Kidney epithelial cell (primary cell): ENCODE measurements around the gene ATP8A1. TPM values are rescaled to one million over a fixed set of nuclear protein-coding genes. Genes with fewer than 3 reads are reported as not detected.

Source experiments
- DNase-seq: peaks from one replicate; pipeline ENCODE4 v3.0.0-alpha.2; 2010; ENCODE audit warnings: low read depth
- H3K27me3 ChIP-seq: 2 replicates; pipeline ENCODE4 v1.6.0; 2011; ENCODE audit warnings: low read length; ENCODE audit not compliant: control insufficient read depth, insufficient read depth
- H3K36me3 ChIP-seq: 2 replicates; pipeline ENCODE4 v1.5.1; 2011; ENCODE audit warnings: low read length; ENCODE audit not compliant: control insufficient read depth, insufficient read depth
- H3K4me3 ChIP-seq: 2 replicates; pipeline ENCODE4 v1.5.1; 2011; ENCODE audit warnings: low read depth, mild to moderate bottlenecking, control low read depth, low read length
- total RNA-seq: library from RNA; depleted of rRNA; stranded (reverse); fragments of >200 nt; gene quantifications from 2 replicates; pipeline ENCODE4 v1.2.3, GENCODE V29; 2015
- TF ChIP-seq, protein P1 (sequence below): IDR thresholded peaks from 2 replicates; pipeline ENCODE4 v1.5.1; 2011; ENCODE audit warnings: mild to moderate bottlenecking, moderate library complexity, low read length, control low read depth, inconsistent platforms; ENCODE audit not compliant: insufficient read depth, poor library complexity, severe bottlenecking

ATP8A1 gene
- total RNA-seq, 1 donor from 2014 or later, result 3.3 TPM

DNA sequence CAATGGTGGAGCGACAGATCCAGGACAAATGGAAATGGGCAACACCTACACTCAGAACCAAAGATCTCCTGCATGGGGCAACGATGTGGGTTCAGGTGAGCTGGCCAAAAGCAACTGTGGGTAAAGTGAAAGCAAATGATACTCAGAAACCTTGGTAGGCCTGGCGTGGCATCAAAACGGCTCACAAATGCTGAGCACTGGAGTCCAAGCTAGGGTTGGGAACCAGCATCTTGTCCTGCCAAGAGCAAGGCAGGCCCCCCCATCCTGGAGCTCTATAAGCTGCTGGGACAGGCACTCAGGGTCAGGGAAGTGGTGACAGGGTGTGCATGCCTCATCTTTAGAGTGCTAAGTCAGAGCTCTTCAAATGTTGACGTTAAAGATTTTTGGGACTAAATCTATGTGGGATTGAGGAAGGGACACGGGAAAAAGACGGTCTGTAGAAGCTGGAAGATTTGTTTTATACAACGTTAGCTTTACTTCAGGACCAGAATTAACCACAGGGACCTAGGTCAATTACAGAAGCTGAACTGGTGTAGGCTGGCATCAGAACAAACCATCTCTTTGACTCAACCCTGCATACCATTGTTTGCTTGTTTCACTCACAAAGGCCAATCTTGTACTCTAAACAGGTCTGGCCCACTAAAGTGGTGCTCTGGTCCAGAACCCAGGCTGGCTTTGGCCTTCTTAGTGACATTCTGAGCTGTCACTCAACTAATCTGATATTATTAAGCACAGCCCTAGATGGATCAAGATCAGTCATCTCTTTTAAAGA, 10.7 kb downstream of the ATP8A1 start:
- TF ChIP-seq, protein P1, sequence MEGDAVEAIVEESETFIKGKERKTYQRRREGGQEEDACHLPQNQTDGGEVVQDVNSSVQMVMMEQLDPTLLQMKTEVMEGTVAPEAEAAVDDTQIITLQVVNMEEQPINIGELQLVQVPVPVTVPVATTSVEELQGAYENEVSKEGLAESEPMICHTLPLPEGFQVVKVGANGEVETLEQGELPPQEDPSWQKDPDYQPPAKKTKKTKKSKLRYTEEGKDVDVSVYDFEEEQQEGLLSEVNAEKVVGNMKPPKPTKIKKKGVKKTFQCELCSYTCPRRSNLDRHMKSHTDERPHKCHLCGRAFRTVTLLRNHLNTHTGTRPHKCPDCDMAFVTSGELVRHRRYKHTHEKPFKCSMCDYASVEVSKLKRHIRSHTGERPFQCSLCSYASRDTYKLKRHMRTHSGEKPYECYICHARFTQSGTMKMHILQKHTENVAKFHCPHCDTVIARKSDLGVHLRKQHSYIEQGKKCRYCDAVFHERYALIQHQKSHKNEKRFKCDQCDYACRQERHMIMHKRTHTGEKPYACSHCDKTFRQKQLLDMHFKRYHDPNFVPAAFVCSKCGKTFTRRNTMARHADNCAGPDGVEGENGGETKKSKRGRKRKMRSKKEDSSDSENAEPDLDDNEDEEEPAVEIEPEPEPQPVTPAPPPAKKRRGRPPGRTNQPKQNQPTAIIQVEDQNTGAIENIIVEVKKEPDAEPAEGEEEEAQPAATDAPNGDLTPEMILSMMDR, result no peak
- no peak overlapping the region for H3K4me3 ChIP-seq
- no peaks in the 10 kb centered on the region for H3K36me3 ChIP-seq
- no peaks in the 10 kb centered on the region for H3K27me3 ChIP-seq
- DNase-seq, result no peak

GRCh38 chr4:42644897-42645296, 12.0 kb downstream of the ATP8A1 start:
- no peak for DNase-seq
- H3K27me3 ChIP-seq, result no peaks in the 10 kb centered on the region
- TF ChIP-seq, protein P1, result no peak

GRCh38 chr4:42643685-42644084, 13.2 kb downstream of the ATP8A1 start:
- Histone ChIP-seq H3K36me3 (no peaks in the 10 kb centered on the region), H3K4me3 (no peak overlapping the region), H3K27me3 (no peaks in the 10 kb centered on the region)
- TF ChIP-seq, protein P1, result no peak
- no peak for DNase-seq

More at GRCh38 chr4:42644897-42645296, 12.0 kb downstream of the ATP8A1 start:
- H3K36me3 ChIP-seq, result no peaks in the 10 kb centered on the region
- no peak overlapping the region for H3K4me3 ChIP-seq

GRCh38 chr4:42642845-42643615, 13.9 kb downstream of the ATP8A1 start:
- Histone ChIP-seq H3K27me3 (no peaks in the 10 kb centered on the region), H3K36me3 (no peaks in the 10 kb centered on the region), H3K4me3 (no peak overlapping the region)
- no peak for DNase-seq
- TF ChIP-seq, protein P1, result no peak

GRCh38 chr4:42642101-42642797, 14.7 kb downstream of the ATP8A1 start:
- TF ChIP-seq, protein P1, result no peak
- H3K4me3 ChIP-seq, result no peak overlapping the region
- H3K27me3 ChIP-seq, result no peaks in the 10 kb centered on the region
- H3K36me3 ChIP-seq, result no peaks in the 10 kb centered on the region
- DNase-seq, result no peak
